IPS DF 4.7 (cell line): ENCODE measurements around the gene PSMD1.

Source experiments
- DNase-seq: peaks from one replicate; pipeline ENCODE4 v3.0.0-alpha.2; 2013; ENCODE audit warnings: low spot score; ENCODE audit errors: extremely low read depth

Gene PSMD1

DNA sequence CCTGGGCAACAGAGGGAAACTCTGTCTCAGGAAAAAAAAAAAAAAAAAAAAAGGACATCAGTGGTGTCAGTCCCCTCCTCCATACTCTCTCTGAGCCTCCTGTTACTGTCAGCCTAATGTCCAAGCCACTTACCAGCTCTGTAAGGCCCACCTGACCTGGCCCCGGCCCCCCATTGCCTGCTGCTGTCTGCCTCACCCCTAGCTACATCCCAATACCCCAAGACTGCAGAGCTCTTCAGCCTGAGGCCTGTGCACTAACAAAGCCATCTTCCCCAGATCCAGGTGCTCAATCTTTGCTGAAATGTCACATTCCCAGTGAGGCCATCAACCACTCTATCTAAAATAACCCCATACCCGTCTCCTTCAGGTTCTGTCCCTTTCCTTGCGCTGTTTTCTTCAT lies 147.5 kb downstream of the PSMD1 start:
- no peak for DNase-seq

- DNase-seq: no peak
Measured at GRCh38 chr2:231204581-231204980, 147.9 kb downstream of the PSMD1 start.

DNA sequence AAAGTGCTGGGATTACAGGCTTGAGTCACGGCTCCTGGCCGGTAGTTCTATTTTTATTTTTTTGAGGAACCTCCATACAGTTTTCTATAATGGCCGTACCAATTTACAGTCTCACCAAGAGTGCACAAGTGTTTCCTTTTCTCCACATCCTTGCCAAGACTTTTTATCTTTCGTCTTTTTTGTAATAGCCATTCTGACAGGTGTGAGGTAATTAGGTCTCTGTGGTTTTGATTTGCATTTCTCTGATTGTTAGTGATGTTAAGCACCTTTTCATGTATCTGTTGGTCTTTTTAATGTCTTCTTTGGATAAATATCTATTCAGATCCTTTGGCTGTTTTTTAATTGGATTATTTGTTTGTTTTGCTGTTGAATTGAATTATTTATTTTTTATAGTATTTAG lies 151.1 kb downstream of the PSMD1 start:
- DNase-seq: no peak

DNA sequence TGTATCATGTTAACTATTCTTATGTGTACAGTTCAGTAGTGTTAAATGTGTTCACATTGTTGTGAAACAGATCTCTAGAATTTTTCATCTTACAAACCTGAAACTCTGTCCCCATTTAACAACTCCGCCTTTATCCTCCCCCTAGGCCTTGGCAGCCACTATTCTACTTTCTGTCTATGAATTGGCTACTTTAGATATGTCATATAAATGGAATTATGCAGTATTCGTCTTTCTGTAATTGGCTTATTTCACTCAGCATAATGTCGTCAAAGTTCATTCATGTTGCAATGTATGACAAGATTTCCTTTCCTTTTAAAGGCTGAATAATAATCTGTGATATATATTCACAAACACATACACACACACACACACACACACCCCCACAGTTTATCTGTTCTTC lies 154.1 kb downstream of the PSMD1 start:
- no peak for DNase-seq

GRCh38 chr2:231211486-231211885 lies 154.8 kb downstream of the PSMD1 start:
- DNase-seq: no peak

DNA sequence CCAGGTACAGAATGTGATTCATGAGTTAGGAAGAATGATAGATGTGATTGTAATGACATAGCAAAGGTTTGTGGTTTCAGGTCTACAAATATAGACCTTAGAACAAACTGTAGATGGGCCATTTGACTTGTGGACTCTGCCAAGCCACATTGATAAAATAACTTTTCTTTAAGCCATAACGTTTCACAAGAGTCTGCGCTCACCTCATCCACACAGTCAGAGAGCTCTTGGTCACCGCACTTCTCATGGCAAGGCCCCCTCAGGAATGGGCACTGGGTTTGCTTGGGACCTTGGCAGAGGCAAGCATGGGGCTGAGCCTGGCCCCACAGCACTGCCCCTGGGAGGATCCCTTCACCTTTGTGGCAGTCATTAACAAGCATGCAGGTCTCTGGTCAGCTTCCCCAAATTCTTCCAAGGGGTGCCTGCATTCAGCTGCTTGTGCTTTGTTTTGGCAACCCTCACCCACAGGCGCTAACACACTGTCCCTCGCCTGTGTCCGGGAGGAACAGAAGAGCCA lies 155.7 kb downstream of the PSMD1 start:
- no peak for DNase-seq

- no peak for DNase-seq
Measured at GRCh38 chr2:231213931-231214642, 157.4 kb downstream of the PSMD1 start.

- no peak for DNase-seq
Measured at GRCh38 chr2:231218366-231218765, 161.7 kb downstream of the PSMD1 start.

DNA sequence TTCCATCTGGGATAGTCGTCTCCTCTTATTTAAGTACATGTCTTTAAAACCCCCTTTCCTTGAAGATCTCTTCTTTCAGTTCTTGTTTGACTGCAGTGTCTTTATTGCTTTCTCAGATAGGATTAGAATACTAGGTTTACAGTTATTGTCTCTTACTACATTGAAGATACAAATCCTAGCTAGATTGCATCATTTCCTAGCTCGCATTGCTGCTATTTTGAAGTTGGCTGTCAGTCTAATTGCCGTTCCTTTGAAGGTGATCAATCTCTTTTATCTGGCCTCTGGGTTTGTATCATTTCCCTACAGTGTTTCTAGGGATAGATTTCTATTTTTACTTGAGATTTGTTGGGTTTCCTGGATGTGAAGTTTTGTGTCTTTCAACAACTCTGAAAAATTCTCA lies 162.6 kb downstream of the PSMD1 start:
- no peak for DNase-seq

DNA sequence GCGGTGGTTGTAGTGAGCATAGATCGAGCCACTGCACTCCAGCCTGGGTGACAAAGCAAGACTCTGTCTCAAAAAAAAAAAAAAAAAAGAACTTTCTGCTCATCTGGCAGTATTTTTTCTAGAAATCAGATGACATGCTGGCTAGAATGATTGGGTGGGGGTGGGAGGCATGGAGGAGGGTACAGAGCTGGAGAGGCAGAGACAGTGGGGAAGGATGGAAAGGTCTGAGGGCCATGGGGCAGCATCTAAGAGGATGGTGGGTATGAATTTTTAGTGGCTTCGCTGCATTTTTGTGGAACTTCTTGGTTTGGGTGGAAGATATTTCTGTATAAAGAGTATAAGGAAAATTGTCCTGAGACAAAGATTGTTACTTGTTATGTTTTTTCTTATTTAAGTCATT lies 165.1 kb downstream of the PSMD1 start:
- DNase-seq: no peak
